Measurements from ENCODE around the gene ITGB5.

GRCh38 chr3:124767691-124768090 is 119.5 kb downstream of the ITGB5 start:
- TF ChIP-seq CTCF (conservative IDR thresholded peaks at IDR 0.05 in 1 of 2, IDR thresholded peaks at IDR 0.05 in 1 of 2; ENCODE audit: low read depth in 1 of 2, low read length in 2 of 2): no peak
- no peak for TF ChIP-seq EZH2 (IDR thresholded peaks at IDR 0.05; ENCODE audit: low read length, missing control alignments)

All from fibroblast of lung (primary cell).